KG1 (cell line): ENCODE measurements around the gene EEF1AKMT2.

Source experiments
- DNase-seq: peaks from one replicate; lab custom pipeline; 2025; lab: John Stamatoyannopoulos, UW

EEF1AKMT2 gene

DNA sequence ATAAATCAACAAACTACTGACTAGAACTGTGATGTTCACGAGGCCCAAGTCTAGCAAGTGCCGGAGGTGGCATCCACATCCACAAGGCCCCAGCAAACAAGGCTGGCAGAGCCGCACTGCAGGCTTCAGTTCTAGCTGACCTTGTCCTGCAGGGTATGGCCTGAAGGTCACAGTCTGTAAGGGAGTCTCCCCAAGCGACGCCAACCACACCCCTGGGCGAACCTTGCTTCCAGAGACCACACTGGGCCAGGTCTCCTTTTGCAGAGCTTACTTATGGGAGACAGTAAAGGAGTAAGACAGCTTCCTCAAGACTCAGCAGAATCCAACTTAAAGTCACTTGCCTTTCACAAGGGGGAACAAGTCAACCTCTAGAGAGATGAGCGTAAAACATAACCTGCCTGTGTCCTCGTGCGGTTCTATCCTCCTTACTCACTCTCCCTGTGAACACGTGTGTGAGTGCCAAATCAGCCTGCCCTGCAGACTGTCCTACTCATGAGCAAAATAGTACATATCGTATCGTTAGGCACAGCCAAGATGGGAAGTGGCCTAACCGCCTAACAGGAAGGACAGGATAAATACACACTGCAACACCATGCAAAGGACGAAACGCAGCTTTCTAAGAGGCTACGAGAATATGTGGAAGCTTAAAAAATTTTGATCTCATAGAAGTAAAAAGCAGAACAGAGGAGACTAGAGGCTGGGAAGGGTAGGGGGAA, 70.2 kb downstream of the EEF1AKMT2 start:
- DNase-seq, result peak; percentile 66

DNA sequence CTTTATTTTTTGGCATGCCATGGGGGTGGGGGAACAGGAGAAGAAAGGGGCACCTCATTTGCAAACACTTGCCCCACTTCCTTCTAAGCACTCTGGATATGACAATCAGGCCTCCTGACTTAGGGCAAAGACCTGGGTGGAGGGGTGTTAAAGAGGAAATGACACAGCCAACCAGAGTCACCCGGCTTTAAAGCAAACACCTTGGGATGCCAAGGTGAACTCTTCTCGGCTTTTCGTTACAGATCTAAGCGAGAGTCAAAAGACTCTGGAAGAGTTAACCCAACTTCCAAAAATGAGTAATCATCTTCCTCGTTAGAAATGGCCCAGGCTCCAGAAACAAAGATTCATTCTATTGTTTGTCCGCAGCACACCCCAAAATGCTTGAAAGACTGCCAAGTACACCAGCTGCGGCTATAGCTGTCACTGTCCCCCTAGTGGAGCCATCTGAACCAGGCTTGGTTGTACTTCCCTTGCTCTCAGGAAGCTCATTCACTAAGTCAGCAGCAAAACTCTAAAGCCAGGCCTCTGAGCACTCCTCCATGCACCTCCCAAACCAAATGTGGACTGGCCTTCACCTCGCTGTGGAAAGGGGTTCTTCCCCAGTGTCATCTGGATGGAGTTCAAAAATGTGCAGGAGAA, 72.4 kb downstream of the EEF1AKMT2 start:
- DNase-seq, result peak; percentile 78

DNA sequence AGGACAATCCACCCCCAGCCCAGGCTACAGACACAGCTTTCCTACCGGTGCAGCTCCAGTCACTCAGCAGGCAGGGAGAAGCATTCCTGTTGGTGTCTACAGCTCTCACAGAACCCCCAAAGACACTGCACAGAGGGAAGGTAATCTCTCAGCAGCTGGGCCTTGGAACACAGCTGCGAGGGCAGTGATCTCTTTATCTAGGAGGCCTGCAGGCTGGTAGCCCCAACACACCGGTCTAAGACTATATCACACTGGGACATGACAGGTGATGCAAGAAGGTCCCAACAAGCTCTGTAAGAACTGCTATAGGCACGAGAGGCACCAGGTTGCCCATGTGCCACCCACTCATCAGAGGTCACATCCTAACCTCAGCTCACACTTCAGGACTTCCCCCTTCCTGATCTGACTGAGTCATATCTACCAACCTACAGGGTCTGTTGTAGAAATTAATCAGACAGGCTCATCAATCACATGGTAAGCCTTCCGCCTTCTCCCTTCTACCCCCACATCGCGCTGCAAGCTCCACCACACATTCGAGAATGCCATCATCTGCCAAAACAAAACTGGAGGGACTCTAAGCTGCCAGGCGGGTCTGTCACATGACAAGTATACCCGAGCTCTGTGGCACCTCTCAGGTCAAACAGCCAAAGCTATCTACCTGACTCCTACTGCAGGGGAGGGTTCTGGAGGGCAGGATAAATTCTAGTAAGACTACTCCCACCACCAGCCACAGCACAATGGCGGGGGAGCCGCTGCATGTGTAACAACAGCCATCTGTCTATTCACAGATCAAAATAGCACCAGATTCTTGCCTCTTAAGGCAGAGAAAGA, 73.6 kb downstream of the EEF1AKMT2 start:
- peak; percentile 38 for DNase-seq

DNA sequence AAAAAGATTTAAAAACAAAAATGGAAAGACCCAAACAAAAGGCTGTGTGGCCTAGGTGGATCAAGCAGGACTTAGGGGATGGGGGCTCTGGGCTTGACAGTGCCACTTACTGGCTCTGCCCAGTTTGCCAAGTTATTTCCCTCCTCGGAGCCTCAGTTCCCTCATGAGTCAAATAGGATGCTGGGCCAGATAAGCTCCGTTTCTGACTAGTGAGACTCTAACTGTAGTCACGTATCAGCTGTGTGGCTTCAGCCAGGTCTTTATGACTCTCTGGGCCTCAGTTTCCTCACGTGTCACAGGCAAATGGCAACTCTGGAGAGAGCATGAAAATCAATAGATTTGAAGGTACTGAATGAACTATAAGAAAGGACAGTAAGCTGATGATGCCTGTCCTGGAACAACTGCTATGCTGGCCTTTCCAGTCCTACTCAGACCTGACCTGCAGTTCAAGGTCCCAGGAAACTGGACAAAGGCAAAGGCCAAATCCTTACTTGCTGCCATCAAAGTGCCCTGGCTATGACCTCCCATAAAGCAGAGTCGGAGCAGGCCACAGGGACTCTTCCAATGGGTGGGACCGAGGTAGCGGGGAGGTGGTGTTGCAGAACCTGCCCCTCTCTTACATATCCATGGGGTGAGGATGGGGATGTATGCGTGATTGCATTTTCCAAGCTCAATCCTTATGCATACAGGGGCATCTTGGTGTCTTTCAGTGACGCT, 74.5 kb downstream of the EEF1AKMT2 start:
- no peak for DNase-seq

DNA sequence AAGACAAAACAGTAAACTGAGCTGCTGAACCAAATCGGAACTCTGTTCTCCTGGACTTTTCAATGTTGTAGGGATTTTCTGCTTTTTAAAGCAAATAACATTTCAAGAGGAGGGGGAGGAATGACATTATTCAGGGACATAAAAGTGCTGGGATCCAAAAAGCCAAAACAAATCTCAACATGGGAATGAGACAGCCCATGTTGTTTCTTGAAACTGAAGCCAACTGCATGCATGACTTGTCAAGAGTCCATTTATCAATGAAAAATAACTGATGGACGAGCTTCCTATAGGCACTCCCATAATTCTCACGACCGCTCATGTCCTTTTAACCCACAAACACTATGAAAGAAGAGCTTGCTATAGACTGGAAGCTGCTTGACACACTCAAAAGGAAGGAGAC, 75.3 kb downstream of the EEF1AKMT2 start:
- no peak for DNase-seq

DNA sequence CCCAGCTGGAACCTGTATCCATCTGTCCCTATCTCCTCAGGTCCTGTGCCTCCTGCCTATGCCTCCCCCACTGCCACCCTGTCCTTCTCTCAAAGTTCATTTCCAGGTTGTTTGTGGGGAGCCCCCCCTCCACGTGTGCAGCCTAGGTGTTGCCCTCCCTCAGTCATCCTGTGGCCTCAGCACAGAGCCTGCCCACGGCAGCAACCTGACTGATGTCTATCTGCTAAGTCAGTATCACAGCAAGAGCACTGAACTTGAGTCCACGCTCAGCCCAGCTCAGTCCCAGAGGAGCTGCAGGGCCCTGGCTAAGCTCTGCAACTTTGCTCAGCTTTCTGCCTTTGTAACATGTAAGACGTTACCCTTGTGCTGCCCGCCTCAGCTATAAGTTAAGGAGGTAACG, 76.2 kb downstream of the EEF1AKMT2 start:
- DNase-seq, result no peak

DNA sequence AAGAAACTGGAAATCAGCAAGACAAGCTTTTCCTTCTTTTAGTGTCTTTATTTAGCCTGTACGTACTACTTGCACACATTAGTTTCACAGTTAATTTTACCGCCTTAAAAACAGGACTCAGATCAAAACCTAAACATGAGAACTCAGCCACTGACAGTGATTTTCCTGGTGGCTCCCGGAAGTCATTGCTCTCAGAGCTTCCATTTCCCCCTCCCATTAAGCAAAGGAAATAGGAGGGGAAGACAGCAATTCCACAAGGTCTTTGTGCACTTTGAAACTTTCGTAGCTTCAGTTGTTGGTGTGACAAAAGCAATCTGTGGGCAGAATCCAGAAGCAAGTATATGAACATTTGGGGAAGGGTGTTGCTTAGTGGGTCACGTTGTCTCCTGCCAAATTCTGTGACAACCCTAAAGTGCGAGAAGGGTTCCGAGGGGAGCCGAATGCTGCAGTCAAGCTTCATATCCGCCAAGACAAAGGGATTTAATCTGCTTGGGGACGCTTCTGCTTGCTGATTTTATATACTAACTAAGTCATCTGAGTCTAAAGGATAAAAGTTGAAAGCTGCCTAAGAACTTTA, 77.9 kb downstream of the EEF1AKMT2 start:
- DNase-seq, result no peak

DNA sequence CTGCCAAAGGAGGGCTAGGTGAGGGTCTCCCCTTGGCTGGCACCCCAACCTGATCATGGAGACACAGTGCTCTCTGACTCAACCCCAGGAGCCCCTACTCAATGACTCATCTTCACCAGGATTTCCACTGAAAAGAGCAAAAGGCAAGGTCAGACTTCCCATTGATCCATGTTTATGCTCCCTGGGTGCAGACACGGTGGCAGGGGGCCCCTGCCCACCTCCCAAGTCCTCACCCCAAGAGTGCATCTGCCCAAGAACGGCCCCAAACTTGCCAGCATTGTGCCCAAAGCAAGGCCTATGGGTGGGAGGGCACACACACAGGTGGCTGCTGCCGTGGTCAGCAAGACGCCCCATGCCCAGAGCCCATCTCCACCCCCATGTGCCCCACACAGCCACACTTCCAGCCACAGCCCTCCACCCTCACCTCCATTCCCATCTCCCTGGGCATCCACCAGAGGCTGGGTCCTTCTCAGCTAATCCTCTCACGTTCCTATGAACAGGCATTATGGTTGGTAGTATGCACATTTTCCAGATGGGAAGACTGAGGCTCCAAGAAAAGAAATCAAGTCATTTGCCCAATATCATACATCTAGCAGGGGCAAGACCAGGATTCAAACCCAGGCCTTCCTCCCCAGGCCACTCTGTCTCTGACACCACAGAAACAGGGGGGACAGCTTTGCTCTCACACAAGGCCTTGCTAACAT, 78.8 kb downstream of the EEF1AKMT2 start:
- no peak for DNase-seq

DNA sequence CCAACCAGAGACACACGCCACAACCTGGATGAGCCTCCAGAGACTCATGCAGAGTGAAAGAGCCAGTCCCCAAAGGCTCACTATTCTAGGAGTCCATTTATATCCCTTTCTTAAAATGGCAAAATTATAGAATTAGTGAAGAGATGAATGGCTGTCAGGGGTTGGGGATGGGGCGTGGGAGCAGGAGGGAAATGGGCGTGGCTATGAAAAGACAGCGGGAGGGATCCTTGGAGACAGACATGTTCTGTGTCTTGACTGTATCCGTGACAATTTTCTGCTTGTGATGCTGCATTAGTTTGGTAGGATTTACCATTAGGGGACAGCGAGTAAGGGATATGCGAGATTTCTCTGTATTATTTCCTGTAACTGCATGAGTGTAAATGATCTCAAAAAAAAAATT, 80.5 kb downstream of the EEF1AKMT2 start:
- no peak for DNase-seq

DNA sequence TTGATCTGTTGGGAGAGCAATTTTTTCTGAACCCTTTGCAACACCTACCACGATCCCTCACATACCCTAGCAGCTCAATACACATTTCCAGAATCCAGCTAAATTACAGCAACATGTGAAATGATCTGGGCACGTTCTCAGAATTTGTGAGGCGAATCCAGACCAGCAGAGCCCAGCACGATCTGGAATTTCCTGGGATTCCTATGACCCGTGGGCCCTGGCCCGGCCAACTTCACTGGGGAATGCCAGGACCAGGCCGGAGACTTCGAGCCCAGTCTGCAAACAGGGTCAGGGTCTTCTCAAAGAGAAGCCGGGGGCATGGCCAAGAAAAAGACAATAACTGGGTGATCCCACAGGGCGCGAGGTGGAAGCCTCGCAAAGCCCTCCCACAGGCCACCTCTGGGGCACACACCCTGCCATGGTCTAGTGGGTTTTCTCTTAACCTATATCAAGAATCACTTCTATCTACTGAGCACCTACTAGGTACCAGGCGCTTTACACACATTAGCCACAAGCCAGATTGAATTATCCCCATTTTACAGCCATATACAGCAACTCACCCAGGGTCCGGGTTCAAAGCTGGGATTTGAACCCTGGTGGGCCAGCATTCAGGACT, 81.3 kb downstream of the EEF1AKMT2 start:
- no peak for DNase-seq

DNA sequence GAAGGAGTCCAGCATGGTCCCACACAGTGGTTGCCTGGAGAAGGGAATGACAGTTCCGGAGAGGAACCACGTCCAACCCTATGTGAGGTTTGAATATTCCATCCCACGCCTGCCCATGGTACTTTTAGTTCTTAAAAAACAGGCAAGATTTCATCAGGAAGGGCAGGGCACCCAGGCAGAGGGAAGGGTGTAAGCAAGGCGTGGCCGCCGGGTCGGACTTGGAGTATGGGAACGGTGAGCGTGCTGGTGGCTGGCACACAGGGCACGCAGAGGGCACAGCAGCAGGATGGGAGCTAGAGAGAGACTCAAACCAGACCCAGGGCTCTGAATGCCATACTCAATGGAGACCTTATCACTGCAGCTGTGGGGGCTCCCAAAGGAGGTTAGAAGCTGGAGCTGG, 81.8 kb downstream of the EEF1AKMT2 start:
- no peak for DNase-seq

DNA sequence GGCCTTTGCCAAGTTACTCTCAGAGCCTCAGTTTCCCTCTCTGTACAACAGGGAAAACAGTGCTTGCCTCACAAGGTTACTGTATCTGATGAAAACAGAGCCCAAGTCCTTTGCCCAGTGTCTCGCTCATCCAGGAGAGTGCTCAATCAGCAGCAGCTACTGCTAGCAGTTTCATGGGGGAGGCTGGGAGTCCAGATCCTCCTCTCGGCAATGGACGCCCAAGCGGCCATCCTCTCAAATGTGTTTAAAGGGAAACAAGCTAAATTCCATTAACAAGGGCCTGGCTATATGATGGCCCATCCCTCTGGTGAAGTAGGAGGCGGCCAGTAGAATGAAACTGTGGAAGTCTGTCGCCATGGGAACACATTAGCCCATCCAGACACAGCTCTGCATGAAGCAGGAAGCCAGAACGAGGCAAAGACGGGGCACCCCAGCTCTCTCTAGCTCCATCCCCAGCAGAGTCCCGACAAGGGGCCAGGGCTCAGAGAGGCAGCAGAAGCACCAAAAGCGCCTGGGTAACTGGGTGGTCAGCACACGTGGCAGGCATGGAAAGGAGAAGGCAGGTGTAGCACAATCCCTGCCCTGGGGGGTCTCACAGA, 82.7 kb downstream of the EEF1AKMT2 start:
- DNase-seq, result no peak

DNA sequence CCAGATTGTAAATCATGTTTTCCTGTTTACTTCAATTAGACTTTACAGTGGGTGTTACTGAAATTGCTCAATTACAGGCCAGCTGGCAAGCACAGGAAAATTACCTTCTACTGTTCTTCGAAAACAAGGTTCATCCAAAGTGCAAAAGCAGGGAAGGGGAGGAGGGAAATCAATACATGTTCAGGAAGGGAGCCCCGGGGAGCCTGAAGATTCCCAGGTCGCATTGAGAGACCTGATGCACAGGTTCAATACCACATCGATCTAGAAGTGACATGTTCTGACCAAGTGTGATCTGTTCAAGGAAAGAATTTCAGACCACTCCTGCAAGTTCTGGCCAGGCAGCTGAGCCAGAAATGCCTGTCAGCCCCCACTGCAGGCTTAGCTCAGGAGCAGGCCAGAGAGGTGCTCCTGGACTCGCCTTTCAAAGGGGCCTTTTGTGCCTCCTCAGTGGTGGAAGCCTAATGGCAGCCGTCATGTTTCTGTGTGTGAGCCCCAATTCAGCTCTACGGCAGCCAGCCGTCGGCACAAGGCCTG, 83.4 kb downstream of the EEF1AKMT2 start:
- no peak for DNase-seq
